GM12891 (cell line): Measurements from ENCODE around the gene MAGEA1.

ENCODE experiments used
- POLR2A ChIP-seq: IDR thresholded peaks from 2 replicates; pipeline ENCODE4 v1.6.1; 2011; ENCODE audit warnings: low read depth, low read length, control low read depth
- POLR2AphosphoS5 ChIP-seq: IDR thresholded peaks from 2 replicates; pipeline ENCODE4 v1.6.1; 2011; ENCODE audit warnings: low read depth, low read length, control low read depth
- SPI1 ChIP-seq: IDR thresholded peaks from 2 replicates; pipeline ENCODE4 v1.6.1; 2011; ENCODE audit warnings: low read depth, low read length, control low read depth
- TAF1 ChIP-seq: IDR thresholded peaks from 2 replicates; pipeline ENCODE4 v1.6.1; 2011; ENCODE audit warnings: low read depth, low read length, control low read depth

DNA sequence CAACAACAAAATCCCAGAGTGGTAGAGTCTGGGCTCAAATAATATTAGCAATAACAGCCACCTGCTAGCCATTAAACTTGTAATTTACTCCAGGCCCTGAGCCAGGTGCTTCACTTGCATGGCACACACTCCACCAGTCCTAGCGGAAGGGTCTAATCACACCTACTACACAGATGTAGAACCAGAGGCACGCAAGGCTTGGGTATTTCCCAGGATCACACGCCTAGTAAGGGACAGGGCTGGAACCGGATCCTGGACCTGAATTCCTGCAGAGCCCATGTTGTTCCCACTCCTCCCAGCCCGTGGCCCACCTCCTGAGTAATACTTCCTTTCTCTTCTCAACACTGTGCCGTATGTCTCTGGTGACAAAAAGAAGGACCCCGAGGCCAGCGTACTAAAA, 5.7 kb downstream of the MAGEA1 start:
- TF ChIP-seq TAF1 (no peak), POLR2AphosphoS5 (no peak), POLR2A (no peak), SPI1 (no peak)
